Measurements from ENCODE around the gene ADRA1B.
"Not testable (repeated sequence)": the region's sequence is repeated elsewhere in the genome, so short reads cannot be mapped to it uniquely, and the experiment has no call there.

Gene ADRA1B

GRCh38 chr5:159933531-159934485 lies 17.5 kb downstream of the ADRA1B start:
- no peak for DNase-seq

DNA sequence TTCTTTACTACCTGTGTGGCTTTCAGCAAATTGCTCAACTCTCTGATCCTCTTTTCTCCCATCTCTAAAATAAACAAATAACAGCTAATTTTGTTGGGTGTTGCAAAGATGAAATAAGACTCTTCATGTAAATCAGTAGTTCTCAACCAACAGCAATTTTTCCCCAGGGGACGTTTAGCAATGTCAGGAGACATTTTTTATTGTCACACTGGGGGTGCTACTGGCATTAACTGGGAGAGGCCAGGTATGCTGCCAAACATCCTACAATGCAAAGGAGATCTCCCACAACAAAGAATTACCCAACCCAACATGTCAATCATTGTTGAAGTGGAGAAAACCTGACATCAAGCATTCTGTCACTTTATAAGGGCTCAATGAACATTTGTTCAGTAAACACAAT lies 19.7 kb downstream of the ADRA1B start:
- DNase-seq: no peak

DNA sequence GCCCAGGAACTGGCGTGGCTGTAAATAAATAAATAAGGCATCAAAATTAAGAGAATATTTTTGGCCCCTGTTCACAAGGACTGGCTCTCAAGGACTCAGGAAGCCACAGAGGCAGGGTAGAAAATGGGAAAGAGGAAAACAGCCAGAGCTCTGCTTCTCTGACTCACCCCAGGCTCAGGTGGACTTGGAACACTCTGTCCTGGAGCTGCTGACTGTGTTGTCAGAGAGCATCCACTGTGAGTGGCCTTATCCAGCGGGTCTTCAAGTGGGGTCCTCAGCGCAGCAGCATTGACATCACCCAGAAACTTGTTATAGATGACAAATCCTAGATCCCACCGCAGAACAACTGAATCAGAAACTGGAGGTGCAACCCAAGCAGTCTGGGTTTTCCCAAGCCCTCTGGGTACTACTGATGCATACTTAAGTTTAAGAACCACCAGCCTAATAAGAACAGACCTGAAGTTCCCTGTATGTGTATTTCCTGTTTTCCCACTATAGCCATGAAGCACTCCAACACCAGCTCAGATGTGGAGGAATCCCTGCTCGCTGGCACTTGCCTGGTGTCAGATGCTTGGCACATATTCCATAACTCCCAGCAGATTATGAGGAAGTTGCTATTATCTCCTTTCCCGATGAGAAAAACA lies 20.5 kb downstream of the ADRA1B start:
- no peak for DNase-seq

- DNase-seq: no peak
These were observed 21.3 kb downstream of the ADRA1B start for GRCh38 chr5:159937580-159937979.

- no peak for DNase-seq
These were observed 27.0 kb downstream of the ADRA1B start for GRCh38 chr5:159943326-159943725.

GRCh38 chr5:159944056-159944600 lies 27.8 kb downstream of the ADRA1B start:
- DNase-seq: no peak

- DNase-seq: no peak
These were observed 29.1 kb downstream of the ADRA1B start for GRCh38 chr5:159945359-159945758.

DNA sequence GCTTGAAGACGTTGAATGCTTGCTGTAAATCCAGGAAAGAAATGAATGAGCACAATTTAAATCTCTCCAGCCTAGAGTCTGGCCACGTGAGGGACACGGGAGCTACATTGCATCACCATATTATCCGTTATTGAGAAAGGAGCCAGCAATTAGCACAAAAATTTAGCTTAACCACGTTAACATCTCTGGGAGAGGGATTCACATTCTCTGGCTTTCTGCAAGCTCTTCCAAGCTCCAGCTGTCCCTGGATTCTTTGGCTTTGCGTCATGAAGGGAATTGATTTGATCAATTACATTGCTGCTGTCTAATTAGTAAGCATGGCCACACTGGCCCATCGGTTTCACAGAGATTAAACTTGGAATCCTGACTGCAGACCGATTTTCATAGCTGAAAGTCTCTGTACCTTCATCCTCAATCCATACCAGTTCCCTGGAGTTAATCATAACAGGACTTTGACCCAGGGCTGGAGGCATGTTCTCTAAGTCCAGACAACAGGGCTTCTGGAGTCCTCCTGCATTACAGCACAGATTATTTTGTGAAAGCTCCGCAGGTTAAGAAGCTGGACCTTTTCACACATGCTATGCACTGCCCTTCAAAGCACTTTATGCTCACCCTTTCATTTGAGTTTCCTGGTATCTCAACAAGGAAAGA lies 31.6 kb downstream of the ADRA1B start:
- no peak for DNase-seq

- DNase-seq: no peak
These were observed 35.1 kb downstream of the ADRA1B start for GRCh38 chr5:159951387-159951786.

DNA sequence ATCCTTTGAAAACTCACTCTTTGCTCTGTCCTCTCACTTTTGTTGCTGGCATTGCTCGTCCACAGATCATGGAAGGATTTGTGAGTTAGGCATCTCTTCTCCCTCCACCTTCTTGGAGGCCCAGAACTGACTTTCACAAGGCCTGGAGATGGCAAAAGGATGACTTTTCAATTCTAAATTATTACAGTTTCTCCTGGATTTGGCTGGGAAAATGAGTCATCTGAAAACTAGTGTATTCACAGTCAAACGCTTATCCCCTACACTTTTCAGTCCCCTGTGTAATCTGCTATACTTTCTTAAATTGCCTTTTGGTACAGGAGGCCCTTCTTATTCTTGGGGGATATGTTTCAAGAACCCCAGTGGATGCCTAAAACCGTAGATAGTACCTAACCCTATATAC lies 35.6 kb downstream of the ADRA1B start:
- no peak for DNase-seq

DNA sequence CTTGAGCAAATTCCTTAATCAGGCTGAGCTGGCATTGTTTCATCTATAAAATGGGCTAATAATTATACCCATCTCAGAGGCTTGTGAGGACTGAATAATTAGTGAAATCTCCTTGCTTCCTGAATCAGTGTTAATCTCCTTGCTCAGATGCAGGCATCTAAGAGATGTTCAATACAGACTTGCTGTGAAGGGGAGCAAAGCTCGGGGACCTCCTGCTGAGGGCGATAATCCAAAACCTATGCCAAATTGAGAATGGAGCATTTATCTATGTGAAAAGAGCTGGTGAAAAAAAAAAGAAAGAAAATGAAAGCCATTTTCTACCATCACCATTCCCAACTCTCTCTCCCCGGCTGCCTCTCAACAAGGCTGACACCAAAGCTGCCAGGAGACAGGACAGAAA lies 37.3 kb downstream of the ADRA1B start:
- DNase-seq: no peak

GRCh38 chr5:159955056-159955624 lies 38.9 kb downstream of the ADRA1B start:
- no peak for DNase-seq

DNA sequence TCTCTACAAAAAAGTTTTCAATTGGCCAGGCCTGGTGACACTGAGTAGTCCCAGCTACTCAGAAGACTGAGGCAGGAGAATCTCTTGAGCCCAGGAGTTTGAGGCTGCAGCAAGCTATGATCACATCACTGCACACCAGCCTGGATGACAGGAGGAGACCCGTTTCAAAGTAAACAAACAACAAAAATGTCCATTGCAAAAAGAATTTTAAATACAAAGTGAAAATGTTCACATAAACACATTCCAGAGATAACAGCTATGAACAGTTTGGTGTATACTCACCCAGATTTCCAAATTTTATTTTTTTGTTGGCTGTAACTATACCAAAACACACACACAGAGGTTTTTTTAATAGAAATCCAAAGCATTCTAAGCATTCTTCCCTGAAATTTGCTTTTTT lies 39.8 kb downstream of the ADRA1B start:
- no peak for DNase-seq

- DNase-seq: no peak
These were observed 45.2 kb downstream of the ADRA1B start for GRCh38 chr5:159961176-159962160.

- no peak for DNase-seq
These were observed 45.9 kb downstream of the ADRA1B start for GRCh38 chr5:159962214-159962613.

DNA sequence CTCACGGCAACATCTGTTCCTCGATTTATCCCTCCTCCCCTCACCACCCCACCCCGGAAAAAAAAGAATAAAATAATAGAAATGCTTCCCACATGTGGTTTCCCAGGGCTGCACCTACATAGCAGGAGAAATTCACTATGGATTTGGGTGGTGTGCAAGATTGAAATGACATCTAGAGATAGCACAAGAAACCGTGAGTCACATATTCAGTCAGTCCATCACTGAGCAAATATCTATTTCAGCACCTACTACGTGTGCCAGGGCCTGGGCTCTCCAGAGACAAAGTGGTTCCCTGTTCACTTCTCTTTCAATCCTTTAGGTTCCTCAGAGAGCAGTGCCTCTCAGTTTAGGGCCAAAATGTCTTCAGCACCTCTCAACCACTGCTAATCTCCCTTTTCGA lies 47.7 kb downstream of the ADRA1B start:
- no peak for DNase-seq

- no peak for DNase-seq
These were observed 49.0 kb downstream of the ADRA1B start for GRCh38 chr5:159965031-159965837.

GRCh38 chr5:159965838-159966128 lies 49.5 kb downstream of the ADRA1B start:
- DNase-seq: not testable (repeated sequence)

DNA sequence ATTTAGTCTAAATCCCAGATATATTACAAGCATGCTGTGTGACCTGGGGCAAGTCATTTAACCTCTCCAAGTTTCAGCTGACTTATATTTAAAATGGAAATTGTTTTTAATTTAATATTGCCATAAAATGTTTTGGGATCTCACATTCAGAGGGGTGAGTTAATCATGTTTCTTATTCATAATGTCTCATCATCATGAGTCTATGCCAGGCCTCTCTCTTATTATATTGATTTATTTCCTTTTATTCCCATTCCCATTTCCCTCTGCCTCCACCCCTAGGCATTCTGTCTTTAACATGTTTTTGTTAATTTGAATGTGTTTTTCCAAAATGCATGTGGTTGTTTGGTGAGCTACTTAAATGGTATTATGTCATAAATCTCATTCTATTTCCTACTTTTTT lies 53.7 kb downstream of the ADRA1B start:
- DNase-seq: no peak

DNA sequence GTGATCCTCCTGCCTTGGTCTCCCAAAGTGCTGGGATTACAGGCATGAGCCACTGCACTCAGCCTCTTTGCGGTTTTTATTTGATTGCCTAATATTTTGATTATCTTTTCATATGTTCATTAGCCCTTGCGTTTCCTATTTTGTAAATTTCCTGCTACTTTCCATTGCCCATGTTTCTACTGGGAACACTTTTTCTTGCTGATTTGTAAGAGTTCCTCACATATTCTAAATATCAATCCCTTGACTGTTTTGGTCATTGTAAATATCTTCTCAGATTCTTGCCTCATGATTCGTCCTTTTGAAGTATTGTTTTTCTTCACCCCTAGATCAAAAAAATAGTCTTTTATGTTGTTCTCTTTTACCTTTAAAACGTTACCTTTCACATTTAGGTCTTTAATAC lies 54.8 kb downstream of the ADRA1B start:
- no peak for DNase-seq

DNA sequence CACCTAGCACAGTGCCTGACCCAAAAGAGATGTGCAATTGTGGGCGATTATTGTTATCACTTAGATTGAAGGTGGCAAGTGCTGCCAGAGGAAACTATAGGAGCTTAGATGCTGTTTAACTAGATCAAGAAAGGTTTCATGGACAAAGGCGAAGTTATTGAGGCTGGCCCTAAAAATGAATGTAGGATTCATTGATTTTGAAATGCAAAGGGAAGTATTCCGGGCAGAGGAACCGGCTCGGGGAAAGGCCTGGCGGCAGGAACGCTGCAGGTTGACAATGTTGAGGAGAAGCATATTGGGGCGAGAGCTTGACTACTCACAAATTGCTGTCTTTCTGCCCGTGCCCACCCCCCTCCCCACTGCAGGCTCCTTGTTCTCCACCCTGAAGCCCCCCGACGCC lies 55.2 kb downstream of the ADRA1B start:
- no peak for DNase-seq
